HG02798 (cell line): ENCODE results near the gene HSD17B1.
"Not testable (repeated sequence)": the region's sequence is repeated elsewhere in the genome, so short reads cannot be mapped to it uniquely, and the experiment has no call there.

ENCODE experiments used
- ATAC-seq: cut with Tn5 transposase; IDR thresholded peaks from one replicate; pipeline ENCODE4 v1.9.1; 2021; ENCODE audit warnings: mild to moderate bottlenecking; ENCODE audit not compliant: unreplicated experiment, poor library complexity

Gene HSD17B1

DNA sequence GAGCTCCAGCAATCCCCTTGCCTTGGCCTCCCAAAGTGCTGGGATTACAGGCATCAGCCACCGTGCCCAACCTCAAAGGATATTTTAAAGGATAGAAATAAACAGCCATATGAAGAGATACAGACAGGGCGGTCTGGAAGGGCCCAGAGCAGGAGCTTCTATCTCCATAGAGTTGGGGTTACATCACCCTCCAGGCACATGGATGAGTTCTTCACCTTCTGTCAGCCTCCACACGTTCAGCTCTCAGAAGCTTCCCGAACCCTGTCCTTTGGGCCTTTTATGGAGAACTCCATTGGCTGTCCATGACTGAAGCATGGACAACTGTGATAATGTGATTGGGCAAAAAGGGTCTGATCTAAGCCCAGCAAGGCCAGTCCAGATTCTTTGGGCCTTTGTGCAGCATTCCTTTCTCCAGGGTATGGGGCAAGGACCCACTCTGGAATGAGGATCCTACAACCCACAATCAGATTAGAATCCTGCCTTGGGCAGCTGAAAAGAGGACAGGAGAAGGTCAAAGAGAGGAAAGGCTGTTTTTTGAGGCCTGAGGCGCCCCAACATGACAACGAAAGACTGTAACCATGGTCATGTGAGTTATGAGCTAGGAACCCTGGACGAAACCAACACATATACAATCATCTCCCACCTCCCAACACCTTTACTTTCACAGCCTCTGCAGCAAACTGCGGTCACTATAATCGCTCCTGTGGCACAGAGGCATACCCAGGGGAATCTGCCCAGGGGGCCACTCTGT lies 6.8 kb upstream of the HSD17B1 start:
- not testable (repeated sequence) for ATAC-seq

DNA sequence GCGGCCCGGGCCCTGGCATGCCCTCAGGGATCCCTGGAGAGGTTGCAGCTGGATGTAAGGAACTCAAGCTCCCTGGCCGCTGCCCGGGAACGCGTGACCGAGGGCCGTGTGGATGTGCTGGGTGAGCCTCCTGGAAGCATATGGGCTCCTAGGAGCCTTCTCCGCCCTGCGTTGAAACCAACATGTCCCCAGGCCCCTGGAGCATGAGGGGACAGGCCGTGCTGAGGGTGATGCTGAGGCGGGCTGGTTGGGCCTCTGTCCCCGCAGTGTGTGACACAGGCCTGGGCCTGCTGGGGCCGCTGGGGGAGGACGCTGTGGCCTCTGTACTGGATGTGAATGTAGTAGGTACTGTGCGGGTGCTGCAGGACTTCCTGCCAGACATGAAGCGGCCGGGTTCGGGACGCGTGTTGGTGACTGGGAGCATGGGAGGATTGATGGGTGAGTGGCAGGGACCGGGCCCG lies 5.7 kb upstream of the HSD17B1 start:
- ATAC-seq = no peak

DNA sequence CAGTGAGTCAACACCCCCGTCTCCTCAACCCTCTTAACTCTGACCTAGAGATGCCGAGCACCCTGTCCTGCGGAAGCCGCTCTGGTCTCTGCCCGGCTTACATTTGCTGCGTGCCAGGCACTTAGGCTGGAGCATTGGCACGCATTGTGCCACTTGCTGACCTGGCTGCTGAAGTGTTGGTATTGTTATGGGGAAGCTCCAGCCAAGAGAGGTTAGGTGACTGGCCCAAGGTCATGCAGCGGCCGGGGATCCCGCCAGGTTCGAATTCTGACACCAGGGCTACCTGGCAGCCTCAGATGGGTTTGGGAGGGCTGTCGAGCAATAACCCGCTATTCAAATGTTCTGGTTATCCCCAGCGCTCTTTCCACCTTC lies 5.0 kb upstream of the HSD17B1 start:
- ATAC-seq = no peak

DNA sequence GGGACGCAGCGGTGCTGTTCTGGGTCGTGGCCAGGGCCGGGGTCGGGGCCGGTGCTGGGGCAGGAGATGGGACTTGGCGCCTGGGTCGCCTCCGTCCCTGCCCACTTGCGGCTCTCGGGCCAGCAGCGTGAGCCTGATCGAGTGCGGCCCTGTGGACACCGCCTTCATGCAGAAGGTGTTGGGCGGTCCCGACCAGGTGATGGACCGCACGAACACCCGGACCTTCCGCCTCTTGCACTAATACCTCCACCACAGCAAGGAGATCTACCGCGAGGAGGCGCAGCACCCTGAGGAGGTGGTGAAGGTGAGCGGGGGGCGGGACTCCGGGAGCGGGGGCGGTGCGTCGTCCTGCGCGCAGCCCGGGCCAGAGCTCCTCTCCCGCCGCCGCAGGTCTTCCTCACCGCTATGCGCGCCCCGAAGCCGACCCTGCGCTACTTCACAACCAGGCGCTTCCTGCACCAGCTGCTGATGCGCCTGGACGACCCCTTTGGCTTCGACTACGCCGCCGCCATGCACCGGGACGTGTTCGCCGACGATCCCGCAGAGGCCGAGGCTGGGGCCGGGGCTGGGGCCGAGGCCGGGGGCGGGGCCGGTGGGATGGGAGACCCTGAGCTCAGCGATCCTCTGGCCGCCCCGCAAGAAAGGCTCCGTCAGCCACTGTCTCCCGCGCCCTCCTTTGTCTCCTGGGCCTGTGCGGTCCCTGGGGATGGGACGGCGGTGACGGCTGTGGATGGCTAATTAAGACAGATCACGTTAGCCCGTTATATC lies 4.5 kb upstream of the HSD17B1 start:
- ATAC-seq = no peak

DNA sequence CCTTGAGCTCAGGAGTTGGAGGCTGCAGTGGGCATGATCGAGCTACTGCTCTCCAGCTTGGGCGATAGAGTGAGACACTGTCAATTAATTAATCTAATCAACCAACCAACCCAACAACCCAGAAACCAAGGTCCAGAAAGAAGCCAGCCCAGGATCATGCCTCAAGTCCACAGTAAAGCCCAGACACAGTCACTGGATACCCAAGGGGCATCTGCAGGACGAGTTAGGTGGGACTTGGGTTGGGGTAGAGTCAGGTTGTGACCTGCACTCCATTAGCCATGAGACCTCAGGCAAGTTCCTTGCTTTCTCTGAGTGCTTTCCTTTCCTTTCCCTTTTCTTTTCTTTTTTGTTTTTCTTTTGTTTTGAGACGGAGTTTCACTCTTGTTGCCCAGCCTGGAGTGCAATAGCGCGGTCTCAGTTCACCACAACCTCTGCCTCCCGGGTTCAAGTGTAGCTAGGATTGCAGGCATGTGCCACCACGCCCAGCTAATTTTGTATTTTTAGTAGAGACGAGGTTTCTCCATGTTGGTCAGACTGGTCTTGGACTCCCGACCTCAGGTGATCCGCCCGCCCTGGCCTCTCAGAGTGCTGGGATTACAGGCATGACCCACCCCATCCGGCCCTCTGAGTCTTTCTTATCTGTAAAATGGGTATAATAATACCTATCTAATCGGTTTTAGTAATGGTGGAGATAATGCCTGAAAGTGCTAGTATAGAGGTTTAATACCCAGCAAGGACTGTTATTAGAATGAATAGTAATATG lies 3.5 kb upstream of the HSD17B1 start:
- ATAC-seq = no peak

DNA sequence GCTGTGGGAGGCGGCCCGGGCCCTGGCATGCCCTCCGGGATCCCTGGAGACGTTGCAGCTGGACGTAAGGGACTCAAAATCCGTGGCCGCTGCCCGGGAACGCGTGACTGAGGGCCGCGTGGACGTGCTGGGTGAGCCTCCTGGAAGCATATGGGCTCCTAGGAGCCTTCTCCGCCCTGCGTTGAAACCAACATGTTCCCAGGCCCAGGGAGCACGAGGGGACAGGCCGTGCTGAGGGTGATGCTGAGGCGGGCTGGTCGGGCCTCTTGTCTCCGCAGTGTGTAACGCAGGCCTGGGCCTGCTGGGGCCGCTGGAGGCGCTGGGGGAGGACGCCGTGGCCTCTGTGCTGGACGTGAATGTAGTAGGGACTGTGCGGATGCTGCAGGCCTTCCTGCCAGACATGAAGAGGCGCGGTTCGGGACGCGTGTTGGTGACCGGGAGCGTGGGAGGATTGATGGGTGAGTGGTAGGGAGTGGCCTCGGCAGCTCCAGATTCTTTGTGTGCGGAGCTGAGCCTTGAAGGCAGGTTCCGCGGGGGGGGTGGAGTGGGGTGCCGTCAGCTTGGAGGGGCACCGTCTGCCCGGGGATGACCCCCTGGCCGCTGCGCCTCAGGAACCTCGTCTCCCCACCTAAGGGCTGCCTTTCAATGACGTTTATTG lies 567 bp downstream of the HSD17B1 start:
- ATAC-seq = no peak

DNA sequence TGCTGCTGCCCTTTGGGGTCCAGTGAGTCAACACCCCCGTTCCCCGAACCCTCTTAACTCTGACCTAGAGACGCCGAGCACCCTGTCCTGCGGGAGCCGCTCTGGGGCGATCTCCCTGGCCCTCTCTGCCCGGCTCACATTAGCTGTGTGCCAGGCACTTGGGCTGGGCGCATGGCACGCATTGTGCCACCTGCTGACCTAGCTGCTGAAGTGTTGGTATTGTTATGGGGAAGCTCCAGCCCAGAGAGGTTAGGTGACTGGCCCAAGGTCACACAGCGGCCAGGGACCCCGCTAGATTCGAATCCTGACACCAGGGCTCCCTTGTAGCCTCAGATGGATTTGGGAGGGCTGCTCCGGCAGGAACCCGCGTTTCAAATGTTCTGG lies 1.1 kb downstream of the HSD17B1 start:
- ATAC-seq = no peak

DNA sequence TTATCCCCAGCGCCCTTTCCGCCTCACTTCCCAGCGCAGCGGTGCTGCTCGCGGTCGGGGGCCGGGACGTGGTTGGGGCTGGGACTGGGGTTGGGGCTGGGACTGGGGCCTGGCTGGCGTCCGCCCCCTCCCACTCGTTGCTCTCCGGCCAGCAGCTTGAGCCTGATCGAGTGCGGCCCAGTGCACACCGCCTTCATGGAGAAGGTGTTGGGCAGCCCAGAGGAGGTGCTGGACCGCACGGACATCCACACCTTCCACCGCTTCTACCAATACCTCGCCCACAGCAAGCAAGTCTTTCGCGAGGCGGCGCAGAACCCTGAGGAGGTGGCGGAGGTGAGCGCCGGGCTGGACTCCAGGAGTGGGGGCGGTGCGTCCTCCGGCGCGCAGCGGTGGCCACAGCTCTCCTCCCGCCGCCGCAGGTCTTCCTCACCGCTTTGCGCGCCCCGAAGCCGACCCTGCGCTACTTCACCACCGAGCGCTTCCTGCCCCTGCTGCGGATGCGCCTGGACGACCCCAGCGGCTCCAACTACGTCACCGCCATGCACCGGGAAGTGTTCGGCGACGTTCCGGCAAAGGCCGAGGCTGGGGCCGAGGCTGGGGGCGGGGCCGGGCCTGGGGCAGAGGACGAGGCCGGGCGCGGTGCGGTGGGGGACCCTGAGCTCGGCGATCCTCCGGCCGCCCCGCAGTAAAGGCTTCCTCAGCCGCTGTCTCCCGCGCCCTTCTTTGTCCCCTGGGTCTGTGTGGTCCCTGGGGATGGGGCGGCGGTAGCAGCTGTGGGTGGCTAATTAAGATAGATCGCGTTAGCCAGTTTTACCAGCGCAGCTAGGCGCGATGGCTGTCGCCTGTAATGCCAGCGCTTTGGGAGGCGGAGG lies 1.8 kb downstream of the HSD17B1 start:
- ATAC-seq = peak; percentile 81

DNA sequence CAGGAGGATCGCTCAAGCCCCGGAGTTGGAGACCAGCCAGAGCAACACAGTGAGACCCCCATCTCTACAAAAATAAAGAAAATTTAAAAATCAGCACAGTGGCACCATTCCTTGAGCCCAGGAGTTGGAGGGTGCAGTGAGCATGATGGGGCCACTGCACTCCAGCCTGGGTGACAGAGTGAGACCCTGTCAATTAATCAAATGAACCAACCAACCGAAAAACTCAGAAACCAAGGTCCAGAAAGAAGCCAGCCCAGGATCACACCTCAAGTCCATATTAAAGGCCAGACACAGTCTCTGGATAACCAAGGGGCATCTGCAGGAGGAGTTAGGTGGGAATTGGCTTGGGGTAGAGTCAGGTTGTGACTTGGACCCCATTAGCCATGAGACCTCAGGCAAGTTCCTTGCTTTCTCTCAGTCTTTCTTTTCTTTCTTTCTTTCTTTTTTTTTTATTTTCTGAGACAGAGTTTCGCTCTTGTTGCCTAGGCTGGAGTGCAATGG lies 2.4 kb downstream of the HSD17B1 start:
- ATAC-seq = no peak

DNA sequence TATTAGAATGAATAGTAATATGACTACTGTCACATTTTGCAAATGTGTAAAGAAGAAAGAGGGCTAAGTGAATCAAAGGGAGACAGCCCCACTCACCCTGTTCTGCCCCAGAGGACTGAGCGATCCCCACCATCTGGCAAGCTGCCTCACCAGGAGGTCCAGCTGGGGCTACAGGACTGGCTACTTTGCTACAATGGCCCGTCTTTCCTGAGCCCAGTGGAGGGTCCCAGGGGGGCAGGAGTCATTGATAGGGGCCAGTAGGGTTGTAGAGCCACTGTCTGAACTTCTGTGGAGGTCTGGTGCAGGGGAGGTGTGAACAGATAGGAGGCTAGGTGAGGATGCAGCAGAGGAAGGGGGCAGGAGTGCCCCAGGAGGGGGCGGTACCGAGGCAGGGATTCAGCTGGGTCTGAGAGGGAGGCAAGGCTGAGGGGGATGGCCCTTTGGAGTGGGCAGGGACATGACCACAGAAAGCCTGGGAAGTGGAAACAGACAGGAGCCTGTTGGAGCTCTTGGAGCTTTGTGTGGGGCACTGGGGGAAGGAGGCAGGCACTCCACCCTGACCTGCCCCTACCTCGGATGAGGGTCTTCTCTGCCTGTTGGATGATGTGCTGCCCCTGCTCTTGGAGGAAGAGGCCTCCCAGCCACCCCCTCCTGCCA lies 3.4 kb downstream of the HSD17B1 start:
- ATAC-seq = not testable (repeated sequence)

DNA sequence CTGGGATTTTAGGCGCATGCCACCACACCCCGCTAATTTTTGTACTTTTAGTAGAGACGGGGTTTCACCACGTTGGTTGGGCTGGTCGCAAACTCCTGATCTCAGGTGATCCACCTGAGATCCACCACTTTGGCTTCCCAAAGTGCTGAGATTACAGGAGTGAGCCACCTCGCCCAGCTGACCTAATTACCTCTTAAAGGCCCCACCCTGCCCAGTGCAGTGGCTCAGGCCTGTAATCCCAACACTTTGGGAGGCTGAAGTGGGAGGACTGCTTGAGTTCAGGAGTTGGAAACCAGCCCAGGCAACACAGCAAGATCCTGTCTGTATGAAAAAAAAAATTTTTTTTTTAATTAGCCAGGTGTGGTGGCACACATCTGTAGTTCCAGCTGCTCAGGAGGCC lies 6.4 kb downstream of the HSD17B1 start:
- no peak for ATAC-seq

DNA sequence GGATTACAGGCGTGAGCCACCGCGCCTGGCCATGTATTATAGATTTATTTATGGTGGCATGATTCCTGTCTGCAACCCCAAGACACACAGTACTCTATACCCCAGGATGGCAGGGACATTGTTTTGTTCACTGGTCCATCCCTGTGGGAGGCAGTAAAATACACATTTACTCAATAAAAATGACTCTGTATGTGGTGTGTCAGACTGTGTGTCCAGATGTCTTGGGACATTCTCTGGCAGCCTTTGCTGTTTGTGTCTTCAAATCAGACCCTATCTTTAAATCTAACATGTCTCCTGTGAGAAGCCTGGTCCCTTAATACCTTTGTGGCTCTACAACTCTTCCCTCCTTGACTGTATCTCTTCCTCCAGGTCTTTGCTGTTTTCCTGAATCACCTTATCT lies 7.5 kb downstream of the HSD17B1 start:
- no peak for ATAC-seq

DNA sequence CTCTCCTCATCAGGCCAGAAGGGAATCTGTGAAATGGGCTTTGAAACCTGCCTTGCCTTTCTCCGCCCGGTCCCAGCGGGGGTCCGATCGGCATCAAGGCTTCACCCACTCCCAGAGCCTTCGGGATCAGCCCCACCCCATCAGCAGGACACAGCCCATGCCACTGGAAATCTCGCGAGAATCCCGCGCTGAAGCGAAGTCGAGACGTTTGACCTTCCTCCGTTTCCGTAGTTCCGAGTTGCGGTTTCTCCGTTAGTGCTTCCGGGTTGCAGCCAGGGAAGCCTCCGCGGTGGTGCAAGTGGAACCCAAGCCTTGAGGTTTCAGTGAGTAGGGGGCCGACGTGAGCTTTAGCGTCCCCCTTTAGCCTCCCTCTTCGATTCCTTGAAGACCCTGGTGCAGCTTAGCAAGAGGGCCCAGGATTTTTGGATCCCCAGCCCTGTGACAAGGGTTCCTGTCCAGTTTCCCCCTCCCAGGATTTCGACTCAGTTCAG lies 9.2 kb downstream of the HSD17B1 start, which contains the start of gene COASY:
Gene COASY (plus strand): TSS at position 252 of the 491 bp plus-strand sequence. CDS start 475 bp downstream, outside the sequence.
- ATAC-seq = peak; percentile 64

DNA sequence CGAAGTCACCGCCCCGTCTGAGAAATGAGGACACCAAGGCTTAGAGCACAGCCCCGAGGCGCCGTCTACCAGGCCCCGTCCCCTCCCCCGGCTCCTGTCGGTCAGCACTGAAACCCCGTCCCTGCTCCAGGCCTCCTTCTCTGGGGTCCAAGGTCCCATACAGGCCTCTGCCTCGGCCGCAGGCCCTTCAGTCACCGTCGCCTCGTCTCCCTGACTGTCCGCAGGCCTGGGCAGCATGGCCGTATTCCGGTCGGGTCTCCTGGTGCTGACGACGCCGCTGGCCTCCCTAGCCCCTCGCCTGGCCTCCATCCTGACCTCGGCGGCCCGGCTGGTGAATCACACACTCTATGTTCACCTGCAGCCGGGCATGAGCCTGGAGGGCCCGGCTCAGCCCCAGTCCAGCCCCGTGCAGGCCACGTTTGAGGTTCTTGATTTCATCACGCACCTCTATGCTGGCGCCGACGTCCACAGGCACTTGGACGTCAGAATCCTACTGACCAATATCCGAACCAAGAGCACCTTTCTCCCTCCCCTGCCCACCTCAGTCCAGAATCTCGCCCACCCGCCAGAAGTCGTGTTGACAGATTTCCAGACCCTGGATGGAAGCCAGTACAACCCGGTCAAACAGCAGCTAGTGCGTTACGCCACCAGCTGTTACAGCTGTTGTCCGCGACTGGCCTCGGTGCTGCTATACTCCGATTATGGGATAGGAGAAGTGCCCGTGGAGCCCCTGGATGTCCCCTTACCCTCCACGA lies 9.8 kb downstream of the HSD17B1 start:
- no peak for ATAC-seq

DNA sequence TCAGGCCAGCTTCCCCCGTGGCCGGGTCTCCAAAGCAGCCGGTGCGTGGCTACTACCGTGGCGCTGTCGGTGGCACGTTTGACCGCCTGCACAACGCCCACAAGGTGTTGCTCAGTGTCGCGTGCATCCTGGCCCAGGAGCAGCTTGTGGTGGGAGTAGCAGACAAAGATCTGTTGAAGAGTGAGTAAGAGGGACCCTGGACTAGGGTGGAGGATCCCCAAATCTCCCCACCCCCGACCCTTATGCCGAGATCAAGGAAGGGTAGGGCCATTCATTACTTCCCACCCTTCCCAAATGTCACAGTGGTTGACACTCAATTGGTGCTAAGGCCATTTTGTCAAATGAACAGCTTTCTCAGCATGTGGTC lies 10.4 kb downstream of the HSD17B1 start:
- no peak for ATAC-seq

DNA sequence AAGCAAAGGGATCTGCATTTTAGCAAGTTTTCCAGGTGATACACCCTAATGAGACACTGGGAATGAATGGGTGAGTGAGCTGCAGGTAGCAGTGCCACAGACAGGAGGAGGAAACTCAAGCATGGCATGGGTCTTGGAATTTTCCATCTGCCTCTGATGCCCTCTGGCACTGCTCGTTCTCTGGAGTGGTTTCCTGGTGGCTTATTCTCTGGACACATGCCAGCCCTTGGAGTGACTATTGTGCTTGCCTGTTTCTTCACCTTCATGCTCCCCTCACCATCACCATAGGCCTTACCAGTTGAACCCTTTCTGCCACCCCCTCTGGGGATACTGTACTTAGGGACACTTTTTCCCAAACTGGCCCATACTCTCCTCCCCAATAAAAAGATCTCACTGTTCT lies 10.8 kb downstream of the HSD17B1 start:
- ATAC-seq = no peak

DNA sequence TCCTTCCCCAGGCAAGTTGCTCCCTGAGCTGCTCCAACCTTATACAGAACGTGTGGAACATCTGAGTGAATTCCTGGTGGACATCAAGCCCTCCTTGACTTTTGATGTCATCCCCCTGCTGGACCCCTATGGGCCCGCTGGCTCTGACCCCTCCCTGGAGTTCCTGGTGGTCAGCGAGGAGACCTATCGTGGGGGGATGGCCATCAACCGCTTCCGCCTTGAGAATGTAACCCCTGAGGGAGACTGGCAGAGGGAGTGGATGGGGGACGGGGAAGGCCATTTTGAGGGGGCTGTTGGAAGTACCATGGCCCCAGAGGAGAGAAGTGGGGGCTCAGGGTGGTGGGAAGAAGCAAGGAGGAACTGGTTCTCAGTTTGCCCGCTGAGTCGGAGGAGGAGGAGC lies 11.2 kb downstream of the HSD17B1 start:
- no peak for ATAC-seq
